Measurements from ENCODE around the gene ATG101.
A peak's percentile ranks its signal among the peaks of the same experiment; 100 is the strongest.

ATG101 gene

GRCh38 chr12:52058631-52059361 is 11.0 kb upstream of the ATG101 start:
- peak; percentile 33 for DNase-seq

DNA sequence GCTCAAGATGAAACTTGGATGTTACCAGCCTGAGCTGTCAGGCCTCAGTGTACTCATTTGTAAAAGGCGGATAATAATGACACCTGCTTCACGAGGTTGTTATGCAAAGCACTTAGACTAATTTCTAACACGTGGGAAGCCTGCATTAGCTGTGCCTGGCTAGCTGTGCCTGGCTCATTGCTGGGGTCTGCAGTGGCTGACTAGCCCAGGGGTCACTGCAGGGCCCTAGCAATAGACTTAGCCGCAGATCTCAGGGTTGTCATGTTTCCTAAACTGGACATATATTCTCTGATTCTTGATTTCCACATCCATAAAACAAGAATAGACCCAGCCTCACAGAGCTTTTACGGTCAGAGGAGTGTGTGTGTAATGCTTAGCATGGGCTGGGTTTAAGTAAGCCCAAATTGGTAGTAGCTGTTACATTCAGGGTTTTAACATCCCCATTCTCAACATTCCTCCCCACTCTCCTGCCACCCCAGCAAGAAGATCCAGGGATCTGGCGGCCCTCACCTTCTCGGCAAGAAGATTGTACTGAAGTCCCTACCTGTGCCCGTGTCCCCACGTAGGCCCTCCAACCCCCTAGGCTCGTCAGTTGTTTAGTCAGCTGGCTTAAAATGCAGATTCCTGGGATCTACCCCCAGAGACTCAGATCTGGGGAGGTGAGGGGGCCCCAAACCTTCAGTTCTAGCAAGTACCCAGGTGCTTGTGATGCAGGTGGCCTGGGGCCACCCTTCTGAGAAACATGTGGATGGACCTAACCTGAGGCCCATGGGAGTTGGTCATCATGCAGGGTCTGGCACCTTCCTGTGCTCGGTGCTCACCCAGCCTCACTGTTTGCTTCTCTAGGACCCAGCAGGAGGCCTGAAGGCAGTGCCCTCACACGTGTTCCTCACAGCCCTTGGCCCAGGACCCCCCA is 9.9 kb upstream of the ATG101 start:
- no peak for DNase-seq

- no peak for DNase-seq
These were observed 9.1 kb upstream of the ATG101 start for GRCh38 chr12:52060498-52061177.

DNA sequence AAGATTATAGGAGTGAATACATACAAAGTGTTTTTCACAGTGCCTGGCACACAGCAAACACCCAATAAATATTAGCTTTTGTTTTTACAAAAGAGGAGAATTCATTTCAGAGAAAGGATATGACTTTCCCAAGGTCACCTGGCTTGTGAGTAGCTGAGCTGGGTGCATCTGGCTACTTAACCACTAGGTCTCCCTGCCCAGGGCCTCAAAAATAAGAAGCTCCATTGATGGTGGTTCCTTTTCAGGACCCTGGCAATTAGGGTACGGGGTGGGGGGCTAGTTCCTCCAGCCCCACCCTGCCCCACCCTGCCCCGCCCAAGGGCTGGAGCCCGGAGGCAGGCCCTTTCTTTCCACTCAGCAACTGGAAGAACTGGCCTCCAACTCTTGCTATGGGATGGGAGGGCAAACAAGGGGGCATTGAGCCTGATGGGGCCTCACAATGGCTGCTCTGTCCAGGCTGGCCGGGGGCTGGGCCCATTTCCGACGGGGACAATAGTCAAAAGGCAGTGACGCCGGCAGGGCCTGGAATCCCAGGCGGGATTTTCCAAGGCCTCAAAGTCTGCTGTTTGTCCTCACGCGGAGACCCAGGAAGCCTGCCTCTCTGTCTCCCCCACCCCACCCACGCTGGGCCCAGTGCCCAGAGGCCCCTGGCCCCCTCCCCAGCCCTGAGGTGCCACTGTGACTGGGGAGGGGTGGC is 8.2 kb upstream of the ATG101 start:
- no peak for DNase-seq

DNA sequence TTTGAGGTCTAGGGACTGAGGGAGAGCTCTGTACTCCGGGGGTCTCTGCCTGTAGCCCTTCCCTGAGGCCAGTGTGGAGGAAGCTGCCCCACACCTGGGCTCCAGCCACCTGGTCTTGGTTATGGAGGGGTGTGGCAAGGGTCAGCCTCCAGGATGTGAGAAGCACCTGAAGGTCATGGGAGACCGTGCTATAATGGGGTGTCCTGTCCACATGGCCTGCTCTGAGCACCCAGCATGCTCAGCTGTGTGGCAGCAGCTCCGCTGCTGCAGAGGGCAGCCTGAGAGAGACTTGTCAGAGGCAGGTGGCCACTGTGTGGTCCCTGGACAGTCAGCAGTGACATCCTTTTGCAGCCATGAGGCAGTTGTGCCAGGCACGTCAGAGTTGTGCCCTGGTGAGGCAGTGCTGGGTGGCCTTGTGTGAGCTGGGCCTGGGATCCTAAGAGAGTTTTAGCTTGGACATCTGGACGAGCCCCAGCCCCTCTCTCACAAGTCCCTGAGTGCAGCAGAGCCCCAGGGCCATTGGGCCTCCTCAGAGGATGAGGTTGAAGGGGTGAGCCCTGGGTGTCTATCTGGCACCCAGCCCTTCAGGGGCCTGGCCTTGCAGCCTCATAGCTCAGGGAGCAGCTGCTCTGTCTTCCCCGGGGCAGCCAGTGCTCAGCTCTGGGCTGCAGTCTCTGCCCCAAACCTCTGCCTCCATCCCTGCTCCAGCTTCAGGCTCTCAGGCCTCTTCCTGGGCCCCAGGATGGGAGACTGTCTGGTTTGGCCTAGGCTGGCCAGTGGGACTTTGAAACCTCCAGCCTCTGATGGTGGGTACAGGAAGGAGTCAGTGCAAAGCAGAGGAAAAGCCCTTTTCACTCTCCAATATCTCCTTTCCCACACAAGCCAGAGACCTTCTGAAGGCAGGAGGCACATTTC is 7.4 kb upstream of the ATG101 start:
- DNase-seq = no peak

- DNase-seq = no peak
These were observed 6.5 kb upstream of the ATG101 start for GRCh38 chr12:52063082-52063924.

DNA sequence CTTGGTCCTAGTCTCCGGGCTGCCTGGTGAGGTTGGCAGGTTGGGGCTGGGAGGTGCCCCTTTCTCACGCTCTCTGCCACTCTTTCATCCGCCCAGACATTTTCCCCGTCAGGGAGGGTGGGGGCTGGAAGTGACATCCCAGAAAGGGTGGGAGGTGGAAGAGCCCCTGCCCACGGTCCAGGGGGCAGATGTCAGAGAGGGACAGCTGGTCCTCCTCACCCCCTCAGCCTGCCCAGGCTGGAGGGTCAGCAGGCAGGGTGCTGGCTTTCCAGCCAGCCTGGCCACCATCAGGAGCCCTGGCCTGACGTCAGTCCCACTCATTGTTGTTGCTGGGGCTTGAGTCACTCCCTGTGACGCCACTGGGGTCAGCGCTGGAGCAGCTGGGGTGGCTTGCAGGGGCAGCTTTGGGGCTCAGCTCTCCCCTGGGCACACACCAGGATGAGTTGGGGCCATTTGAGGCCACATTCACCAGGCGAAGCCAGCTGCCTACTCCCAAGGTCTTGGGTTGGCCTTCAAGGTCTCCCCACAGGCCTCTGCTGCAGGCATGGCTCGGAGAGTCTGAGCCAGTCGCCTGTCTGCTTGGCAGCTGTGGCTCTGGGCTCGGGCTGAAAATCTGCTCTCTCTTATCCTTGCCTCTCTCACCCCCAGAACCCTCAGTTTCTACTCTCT is 5.7 kb upstream of the ATG101 start:
- no peak for DNase-seq

GRCh38 chr12:52066346-52067080 is 3.3 kb upstream of the ATG101 start:
- peak; percentile 47 for DNase-seq

DNA sequence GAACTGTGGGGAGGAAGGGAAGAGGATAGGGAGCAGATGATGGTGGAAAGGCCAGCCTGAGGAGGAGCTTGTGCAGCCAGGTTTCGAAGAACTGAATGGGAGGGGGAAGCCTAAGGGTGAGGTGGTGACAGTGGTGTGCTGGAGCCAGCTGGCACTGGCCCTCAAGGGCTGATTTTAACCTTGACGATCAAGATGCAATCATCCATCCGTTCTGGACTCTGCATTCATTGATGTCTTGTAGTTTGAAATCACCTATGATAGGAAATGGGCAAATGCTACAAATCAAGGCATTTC is 2.8 kb upstream of the ATG101 start:
- no peak for DNase-seq

DNA sequence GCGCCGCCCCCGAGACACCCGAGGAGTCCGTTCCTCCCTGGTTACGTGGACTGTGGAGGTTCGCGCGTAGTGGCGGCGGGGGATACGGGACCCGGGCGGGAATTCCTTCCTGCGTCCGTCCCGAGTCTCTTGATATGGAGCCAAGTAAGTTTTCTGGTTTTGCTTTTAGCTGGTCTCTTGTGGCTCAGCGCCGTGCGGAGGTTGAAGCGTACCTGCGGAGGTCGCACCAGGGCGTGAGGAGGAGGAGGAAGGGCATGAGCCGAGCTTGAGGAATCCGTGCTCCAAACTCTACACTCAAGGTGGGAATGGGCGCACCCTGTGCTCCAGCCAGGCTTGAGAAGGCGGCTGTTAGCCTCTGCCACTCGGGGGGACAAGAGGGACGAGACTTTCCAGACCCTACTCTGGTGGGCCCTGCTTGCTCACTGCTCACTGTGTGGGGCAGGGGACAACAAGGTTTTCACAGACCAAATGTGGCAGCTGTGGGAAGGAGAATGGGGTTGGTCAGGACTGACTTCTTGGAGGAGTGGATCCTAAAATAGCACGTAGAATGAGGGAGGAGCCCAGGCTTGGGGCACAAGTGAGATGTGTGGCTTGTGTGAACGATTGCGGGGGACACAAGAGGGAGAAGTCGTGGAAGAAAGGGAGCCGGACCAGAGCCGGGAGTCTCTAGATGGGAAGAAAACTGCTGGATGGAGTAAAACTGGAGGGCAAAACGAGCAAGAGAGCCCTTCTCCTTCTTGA is 577 bp downstream of the ATG101 start:
- DNase-seq = no peak

DNA sequence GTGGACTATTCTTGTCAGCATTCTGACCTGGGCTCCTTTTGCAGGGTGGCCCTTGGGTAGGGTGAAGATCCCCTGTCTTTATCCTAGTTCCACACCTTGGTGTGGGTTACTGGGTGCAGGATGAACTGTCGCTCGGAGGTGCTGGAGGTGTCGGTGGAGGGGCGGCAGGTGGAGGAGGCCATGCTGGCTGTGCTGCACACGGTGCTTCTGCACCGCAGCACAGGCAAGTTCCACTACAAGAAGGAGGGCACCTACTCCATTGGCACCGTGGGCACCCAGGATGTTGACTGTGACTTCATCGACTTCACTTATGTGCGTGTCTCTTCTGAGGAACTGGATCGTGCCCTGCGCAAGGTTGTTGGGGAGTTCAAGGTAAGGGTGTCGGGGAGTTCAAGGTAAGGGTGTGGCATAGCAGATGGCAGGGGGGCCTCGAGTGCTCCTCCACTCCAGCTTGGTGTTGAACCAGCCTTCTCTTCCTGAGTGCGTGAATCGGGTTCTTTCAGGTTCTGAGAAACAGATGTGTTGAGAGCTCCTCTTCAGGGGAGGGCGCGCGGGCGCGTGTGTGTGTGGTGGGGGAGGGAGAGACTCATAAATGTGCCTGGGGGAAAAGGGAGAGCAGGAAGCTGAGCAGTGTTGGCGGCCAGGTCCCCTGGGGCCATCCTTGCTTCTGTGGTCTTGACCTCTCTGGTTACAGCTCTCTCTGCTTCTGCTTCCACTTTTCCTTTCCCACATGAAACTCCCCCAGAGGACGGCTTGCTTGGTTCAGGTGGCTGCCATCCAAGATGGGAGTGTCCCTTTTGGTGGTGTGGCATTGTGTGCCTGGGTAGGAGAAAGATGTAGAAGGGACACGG is 4.0 kb downstream of the ATG101 start:
- peak; percentile 95 for DNase-seq

GRCh38 chr12:52074971-52075724 is 5.4 kb downstream of the ATG101 start:
- peak; percentile 80 for DNase-seq

DNA sequence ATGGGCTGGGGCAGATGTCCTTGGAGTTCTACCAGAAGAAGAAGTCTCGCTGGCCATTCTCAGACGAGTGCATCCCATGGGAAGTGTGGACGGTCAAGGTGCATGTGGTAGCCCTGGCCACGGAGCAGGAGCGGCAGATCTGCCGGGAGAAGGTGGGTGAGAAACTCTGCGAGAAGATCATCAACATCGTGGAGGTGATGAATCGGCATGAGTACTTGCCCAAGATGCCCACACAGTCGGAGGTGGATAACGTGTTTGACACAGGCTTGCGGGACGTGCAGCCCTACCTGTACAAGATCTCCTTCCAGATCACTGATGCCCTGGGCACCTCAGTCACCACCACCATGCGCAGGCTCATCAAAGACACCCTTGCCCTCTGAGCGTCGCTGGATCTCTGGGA is 7.0 kb downstream of the ATG101 start:
- no peak for DNase-seq

GRCh38 chr12:52078276-52078675 is 8.5 kb downstream of the ATG101 start:
- DNase-seq = no peak

DNA sequence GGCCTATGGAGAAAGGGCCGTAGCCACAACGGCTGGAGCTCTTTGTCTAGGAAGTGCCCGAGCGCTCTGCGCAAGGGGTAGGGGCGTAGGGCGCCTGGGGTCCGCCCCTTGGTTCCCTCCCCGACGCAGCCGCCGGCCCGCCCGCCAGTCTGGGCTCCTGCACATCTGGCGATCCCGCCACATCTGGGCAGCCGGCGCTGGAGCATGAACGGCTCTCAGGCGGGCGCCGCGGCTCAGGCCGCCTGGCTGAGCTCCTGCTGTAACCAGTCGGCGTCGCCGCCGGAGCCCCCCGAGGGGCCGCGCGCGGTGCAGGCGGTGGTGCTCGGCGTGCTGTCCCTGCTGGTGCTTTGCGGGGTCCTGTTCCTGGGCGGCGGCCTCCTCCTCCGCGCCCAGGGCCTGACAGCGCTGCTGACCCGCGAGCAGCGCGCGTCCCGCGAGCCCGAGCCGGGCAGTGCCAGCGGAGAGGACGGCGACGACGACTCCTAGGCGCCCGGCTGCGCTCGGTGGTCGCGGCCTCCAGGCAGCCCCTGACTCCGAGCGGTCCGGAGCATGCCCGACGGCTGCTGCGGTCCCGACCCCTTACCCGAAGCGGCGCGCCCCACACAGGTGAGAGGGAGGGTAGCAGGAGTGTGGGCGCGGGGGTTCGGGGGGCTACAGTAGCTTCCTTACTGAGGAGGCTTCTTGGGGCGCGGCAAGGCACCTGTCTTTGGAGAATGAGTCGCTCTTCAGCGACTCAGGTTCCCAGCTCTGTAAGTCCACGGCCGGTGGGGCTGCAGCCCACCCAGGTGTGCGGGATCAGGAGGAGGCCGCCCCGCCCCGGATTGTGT is 10.0 kb downstream of the ATG101 start, which contains the start of gene SMIM41:
SMIM41 (plus strand) TSS at position 129 of the 827 bp plus-strand sequence; CDS start at position 205, 76 bp downstream.
- DNase-seq = no peak

Measured in NCI-H69 (cell line).